HEK293 (cell line): ENCODE data around the gene SCG3.

ENCODE experiments used
- CTCF ChIA-PET: fragments of 350-600 bp; formaldehyde crosslinking; extraction: SDS; loops from one replicate; lab custom pipeline; 2021; ENCODE audit warnings: antibody characterized with exemption; lab: Yijun Ruan, JAX
- POLR2A ChIA-PET: fragments of 300-600 bp; formaldehyde crosslinking; extraction: SDS; loops from one replicate; lab custom pipeline; 2020; ENCODE audit warnings: antibody characterized with exemption, inconsistent platforms; lab: Yijun Ruan, JAX
- H3K27ac ChIP-seq: fragments of 200-500 bp; sonication (Bioruptor generic); 2 replicates; pipeline ENCODE4 v1.5.1; 2014; ENCODE audit warnings: low read depth, low read length, control low read depth, inconsistent platforms; ENCODE audit errors: extremely low read depth
- H3K36me3 ChIP-seq, 2 experiments: fragments of 200-500 bp in 1 of 2; sonication (Bioruptor generic) in 1 of 2; 1 replicate in 1 of 2; 2 replicates in 1 of 2; pipeline ENCODE4 v1.5.1; 2014 to 2017; ENCODE audit warnings: inconsistent platforms in 2 of 2, low read length in 2 of 2; ENCODE audit not compliant: control insufficient read depth in 2 of 2, insufficient read depth in 1 of 2
- H3K4me1 ChIP-seq: fragments of 200-500 bp; sonication (Bioruptor generic); 2 replicates; pipeline ENCODE4 v1.5.1; 2014; ENCODE audit warnings: mild to moderate bottlenecking, low read length, inconsistent platforms; ENCODE audit not compliant: control insufficient read depth, insufficient read depth
- H3K4me3 ChIP-seq: 2 replicates; pipeline ENCODE4 v1.5.1; 2011; ENCODE audit warnings: low read depth, mild to moderate bottlenecking, control low read depth, low read length, moderate library complexity
- H3K9me3 ChIP-seq: fragments of 200-500 bp; sonication (Bioruptor generic); 2 replicates; pipeline ENCODE4 v1.5.1; 2014; ENCODE audit warnings: low read depth, low read length, inconsistent platforms; ENCODE audit not compliant: control insufficient read depth, insufficient read depth
- PRDM1 ChIP-seq: fragments of 450-650 bp; formaldehyde crosslinking; IDR thresholded peaks from 2 replicates; pipeline ENCODE4; 2016; ENCODE audit warnings: missing biosample characterization, missing genetic modification characterization
- SALL2 ChIP-seq: fragments of 450-650 bp; formaldehyde crosslinking; IDR thresholded peaks from 2 replicates; pipeline ENCODE4 v1.5.0; 2017; ENCODE audit warnings: missing biosample characterization, mild to moderate bottlenecking, missing genetic modification characterization, borderline replicate concordance
- ZNF10 ChIP-seq: fragments of 450-650 bp; formaldehyde crosslinking; IDR thresholded peaks from 2 replicates; pipeline ENCODE4 v1.5.1; 2017; ENCODE audit warnings: missing biosample characterization, missing genetic modification characterization
- ZNF426 ChIP-seq: fragments of 450-650 bp; formaldehyde crosslinking; IDR thresholded peaks from 2 replicates; pipeline ENCODE4 v1.5.1; 2017; ENCODE audit warnings: missing biosample characterization, missing genetic modification characterization, mild to moderate bottlenecking, inconsistent platforms, moderate library complexity
- ZNF514 ChIP-seq: fragments of 450-650 bp; formaldehyde crosslinking; IDR thresholded peaks from 2 replicates; pipeline ENCODE4 v1.5.1; 2016; ENCODE audit warnings: missing biosample characterization, missing genetic modification characterization
- ZNF654 ChIP-seq: fragments of 450-650 bp; formaldehyde crosslinking; IDR thresholded peaks from 2 replicates; pipeline ENCODE4 v1.5.1; 2016; ENCODE audit warnings: low read depth, missing biosample characterization, missing genetic modification characterization
- ZNF843 ChIP-seq: fragments of 450-650 bp; formaldehyde crosslinking; IDR thresholded peaks from 2 replicates; pipeline ENCODE4 v1.5.1; 2016; ENCODE audit warnings: missing biosample characterization, missing genetic modification characterization
- TF ChIP-seq, protein P1 (sequence below): fragments of 450-650 bp; formaldehyde crosslinking; IDR thresholded peaks from 2 replicates; pipeline ENCODE4 v1.5.1; 2016; ENCODE audit warnings: missing biosample characterization, missing genetic modification characterization, borderline replicate concordance
- TF ChIP-seq, protein P2 (sequence below): fragments of 450-650 bp; formaldehyde crosslinking; IDR thresholded peaks from 2 replicates; pipeline ENCODE4 v1.5.1; 2016; ENCODE audit warnings: missing biosample characterization, missing genetic modification characterization

Gene SCG3

DNA sequence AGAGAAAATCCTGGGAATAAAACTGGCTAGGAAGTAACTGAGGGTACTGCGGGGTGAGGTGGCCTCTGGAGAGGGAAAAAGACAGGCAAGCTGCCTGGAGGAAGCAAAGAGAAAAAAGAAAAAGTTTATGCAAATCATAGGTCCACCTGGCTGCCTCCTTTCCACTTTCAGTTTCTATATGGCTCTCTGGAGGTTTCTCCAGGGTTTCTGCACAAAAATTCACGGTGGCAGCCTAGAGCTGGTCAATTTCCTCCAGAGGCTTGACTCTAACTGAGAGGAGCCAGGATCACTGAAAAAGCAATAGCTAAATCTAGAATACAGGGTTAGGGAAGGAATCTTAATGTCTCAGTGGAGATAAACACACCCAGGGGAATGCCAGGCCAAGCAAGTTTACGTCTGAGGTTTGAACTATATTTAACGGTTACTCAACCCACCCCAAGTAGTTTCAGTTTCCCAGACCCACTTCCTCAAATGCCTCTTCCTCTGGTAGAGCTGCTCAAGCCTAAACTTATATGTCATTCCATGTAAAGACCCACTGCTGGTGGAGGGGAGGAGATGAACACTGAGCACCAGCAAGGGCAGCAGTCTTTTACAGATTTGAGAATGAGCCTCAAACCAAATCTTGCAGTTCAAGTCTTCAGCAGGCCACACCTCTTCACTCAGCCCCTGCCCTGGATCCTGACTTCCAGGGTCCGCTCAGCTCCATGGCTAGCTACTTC, 50.4 kb downstream of the SCG3 start:
- H3K4me1 ChIP-seq, result no peaks in the 10 kb centered on the region
- no peaks in the 10 kb centered on the region for H3K9me3 ChIP-seq
- H3K36me3 ChIP-seq, result no peaks in the 10 kb centered on the region
- POLR2A ChIA-PET, result no interaction called here
- H3K27ac ChIP-seq, result no peak overlapping the region
- no peak overlapping the region for H3K4me3 ChIP-seq
- TF ChIP-seq PRDM1 (tag by site-specific recombination) (peak; percentile 43; the same call in 1 of the 2 replicates), ZNF10 (tag by site-specific recombination) (no peak)
- TF ChIP-seq, all 188 proteins: peak for 1
- CTCF ChIA-PET, result interaction anchor here (0.6 to 1.4 kb wide), 2 partner anchors 43 to 44 kb away, joined by 3 read pairs; no protein-coding TSS in a partner anchor

DNA sequence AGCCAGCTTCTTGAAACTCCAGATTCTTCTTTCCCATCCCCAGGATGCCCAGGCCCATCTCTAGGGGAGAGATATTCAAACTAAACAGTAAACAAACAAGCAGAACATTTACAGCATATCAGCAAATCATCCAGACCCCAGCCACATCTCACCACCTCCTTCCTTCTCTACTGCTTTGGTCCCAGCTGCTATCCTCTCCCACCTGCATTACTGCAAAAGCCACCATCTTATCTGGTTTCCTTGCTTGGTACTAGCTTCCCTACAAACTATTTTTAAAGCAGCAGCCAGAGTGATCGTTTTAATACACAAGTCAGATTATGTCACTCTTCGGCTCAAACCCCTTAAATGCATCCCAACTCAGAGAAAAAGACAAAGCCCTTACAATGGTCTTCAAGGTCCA, 51.3 kb downstream of the SCG3 start:
- ChIA-PET CTCF (interaction anchor here (0.6 to 1.4 kb wide), 3 partner anchors 12 to 43 kb away, joined by 3 read pairs; no protein-coding TSS in a partner anchor), POLR2A (no interaction called here)
- no peak overlapping the region for H3K27ac ChIP-seq
- TF ChIP-seq ZNF843 (no peak), SALL2 (no peak), ZNF426 (tag by site-specific recombination) (no peak)
- TF ChIP-seq, protein P1, sequence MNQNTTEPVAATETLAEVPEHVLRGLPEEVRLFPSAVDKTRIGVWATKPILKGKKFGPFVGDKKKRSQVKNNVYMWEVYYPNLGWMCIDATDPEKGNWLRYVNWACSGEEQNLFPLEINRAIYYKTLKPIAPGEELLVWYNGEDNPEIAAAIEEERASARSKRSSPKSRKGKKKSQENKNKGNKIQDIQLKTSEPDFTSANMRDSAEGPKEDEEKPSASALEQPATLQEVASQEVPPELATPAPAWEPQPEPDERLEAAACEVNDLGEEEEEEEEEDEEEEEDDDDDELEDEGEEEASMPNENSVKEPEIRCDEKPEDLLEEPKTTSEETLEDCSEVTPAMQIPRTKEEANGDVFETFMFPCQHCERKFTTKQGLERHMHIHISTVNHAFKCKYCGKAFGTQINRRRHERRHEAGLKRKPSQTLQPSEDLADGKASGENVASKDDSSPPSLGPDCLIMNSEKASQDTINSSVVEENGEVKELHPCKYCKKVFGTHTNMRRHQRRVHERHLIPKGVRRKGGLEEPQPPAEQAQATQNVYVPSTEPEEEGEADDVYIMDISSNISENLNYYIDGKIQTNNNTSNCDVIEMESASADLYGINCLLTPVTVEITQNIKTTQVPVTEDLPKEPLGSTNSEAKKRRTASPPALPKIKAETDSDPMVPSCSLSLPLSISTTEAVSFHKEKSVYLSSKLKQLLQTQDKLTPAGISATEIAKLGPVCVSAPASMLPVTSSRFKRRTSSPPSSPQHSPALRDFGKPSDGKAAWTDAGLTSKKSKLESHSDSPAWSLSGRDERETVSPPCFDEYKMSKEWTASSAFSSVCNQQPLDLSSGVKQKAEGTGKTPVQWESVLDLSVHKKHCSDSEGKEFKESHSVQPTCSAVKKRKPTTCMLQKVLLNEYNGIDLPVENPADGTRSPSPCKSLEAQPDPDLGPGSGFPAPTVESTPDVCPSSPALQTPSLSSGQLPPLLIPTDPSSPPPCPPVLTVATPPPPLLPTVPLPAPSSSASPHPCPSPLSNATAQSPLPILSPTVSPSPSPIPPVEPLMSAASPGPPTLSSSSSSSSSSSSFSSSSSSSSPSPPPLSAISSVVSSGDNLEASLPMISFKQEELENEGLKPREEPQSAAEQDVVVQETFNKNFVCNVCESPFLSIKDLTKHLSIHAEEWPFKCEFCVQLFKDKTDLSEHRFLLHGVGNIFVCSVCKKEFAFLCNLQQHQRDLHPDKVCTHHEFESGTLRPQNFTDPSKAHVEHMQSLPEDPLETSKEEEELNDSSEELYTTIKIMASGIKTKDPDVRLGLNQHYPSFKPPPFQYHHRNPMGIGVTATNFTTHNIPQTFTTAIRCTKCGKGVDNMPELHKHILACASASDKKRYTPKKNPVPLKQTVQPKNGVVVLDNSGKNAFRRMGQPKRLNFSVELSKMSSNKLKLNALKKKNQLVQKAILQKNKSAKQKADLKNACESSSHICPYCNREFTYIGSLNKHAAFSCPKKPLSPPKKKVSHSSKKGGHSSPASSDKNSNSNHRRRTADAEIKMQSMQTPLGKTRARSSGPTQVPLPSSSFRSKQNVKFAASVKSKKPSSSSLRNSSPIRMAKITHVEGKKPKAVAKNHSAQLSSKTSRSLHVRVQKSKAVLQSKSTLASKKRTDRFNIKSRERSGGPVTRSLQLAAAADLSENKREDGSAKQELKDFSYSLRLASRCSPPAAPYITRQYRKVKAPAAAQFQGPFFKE (tag by site-specific recombination), result no peak
- no peaks in the 10 kb centered on the region for H3K36me3 ChIP-seq
- no peaks in the 10 kb centered on the region for H3K4me1 ChIP-seq
- H3K4me3 ChIP-seq, result no peak overlapping the region
- no peaks in the 10 kb centered on the region for H3K9me3 ChIP-seq

DNA sequence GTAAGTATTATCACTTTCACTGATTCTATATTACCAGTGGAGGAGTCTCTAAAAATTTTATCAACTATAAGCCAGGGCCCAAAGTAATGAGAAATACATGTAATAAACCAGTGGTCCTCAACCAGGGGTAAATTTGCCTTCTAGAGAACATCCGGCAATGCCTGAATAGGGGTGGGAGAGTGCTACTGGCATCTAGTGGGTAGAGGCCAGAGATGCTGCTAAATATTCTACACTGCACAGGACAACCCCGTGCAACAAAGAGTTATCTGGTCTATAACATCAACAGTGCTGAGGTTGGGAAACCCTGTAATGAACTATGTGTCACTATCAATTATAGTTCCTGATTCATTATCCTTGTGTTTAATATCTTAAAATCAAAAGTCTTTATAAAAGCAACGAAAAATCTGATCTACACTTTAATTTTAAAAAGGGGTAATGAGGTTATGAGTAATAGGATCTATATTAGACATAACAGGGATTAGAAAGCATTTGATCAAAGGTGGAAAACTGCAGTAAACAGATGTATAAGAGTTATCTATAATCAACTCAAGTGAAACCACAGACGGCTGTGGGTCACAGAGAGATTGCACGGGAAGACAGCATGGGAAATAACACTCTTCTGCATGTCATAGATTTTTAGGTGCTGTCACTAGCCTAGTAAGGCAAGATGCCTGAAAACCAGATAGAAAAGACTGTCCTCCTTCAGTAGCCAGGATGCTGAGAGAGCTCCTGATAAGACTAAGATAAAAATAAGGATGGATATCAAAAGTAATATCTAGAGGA, 54.1 kb downstream of the SCG3 start:
- H3K36me3 ChIP-seq, result no peaks in the 10 kb centered on the region
- TF ChIP-seq ZNF514 (no peak), ZNF654 (tag by site-specific recombination) (peak; percentile 16; the same call in 1 of the 2 replicates)
- TF ChIP-seq, protein P2, sequence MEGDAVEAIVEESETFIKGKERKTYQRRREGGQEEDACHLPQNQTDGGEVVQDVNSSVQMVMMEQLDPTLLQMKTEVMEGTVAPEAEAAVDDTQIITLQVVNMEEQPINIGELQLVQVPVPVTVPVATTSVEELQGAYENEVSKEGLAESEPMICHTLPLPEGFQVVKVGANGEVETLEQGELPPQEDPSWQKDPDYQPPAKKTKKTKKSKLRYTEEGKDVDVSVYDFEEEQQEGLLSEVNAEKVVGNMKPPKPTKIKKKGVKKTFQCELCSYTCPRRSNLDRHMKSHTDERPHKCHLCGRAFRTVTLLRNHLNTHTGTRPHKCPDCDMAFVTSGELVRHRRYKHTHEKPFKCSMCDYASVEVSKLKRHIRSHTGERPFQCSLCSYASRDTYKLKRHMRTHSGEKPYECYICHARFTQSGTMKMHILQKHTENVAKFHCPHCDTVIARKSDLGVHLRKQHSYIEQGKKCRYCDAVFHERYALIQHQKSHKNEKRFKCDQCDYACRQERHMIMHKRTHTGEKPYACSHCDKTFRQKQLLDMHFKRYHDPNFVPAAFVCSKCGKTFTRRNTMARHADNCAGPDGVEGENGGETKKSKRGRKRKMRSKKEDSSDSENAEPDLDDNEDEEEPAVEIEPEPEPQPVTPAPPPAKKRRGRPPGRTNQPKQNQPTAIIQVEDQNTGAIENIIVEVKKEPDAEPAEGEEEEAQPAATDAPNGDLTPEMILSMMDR (tag by site-specific recombination), result 0 out of 2 replicates have a peak, but pooled peaks have one; percentile 26
- ChIA-PET POLR2A (no interaction called here), CTCF (interaction anchor here (1.1 to 1.5 kb wide), 3 partner anchors 19 to 85 kb away, joined by 3 to 5 read pairs (median 4); no protein-coding TSS in a partner anchor)
- no peaks in the 10 kb centered on the region for H3K4me1 ChIP-seq
- no peak overlapping the region for H3K27ac ChIP-seq
- H3K9me3 ChIP-seq, result no peaks in the 10 kb centered on the region
- H3K4me3 ChIP-seq, result no peak overlapping the region
